Measurements from ENCODE around the gene PPP1R9B.

DNA sequence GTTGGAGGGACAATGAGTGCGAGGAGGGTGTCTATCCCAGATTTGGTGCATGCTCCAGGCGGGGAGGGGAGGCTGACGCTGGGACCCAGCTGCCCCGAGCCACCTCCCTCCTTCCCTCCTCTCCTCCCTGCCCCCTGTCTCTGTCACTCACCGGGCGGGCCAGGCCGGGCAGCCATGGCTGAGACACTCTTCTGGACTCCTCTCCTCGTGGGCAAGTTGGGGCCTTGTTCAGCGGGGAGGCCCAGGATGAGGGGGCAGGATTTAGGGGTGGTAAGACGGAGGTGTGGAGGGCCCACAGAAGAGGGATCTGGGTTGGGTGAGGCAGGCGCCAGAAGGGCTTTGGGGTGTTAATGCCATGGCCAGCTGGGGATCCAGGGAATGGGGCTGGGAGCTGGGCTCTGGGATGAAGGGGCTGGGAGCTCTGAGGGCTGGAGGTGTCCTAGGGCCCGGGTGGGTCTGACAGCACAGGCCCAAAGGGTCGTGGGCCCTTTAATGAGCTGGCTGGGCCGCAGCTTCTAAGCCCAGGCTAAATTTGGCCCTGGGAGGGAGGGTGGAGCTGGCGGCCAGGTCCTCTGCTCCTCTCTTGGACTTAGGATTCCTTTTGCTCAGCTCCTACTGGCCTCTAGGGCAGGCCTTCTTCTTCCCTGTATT, 15.5 kb upstream of the PPP1R9B start, which contains the start of gene SGCA:
- TF ChIP-seq, protein P1, sequence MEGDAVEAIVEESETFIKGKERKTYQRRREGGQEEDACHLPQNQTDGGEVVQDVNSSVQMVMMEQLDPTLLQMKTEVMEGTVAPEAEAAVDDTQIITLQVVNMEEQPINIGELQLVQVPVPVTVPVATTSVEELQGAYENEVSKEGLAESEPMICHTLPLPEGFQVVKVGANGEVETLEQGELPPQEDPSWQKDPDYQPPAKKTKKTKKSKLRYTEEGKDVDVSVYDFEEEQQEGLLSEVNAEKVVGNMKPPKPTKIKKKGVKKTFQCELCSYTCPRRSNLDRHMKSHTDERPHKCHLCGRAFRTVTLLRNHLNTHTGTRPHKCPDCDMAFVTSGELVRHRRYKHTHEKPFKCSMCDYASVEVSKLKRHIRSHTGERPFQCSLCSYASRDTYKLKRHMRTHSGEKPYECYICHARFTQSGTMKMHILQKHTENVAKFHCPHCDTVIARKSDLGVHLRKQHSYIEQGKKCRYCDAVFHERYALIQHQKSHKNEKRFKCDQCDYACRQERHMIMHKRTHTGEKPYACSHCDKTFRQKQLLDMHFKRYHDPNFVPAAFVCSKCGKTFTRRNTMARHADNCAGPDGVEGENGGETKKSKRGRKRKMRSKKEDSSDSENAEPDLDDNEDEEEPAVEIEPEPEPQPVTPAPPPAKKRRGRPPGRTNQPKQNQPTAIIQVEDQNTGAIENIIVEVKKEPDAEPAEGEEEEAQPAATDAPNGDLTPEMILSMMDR (conservative IDR thresholded peaks at IDR 0.05; ENCODE audit: low read depth, low read length), result no peak
- no peak for TF ChIP-seq EZH2 (IDR thresholded peaks at IDR 0.05; ENCODE audit: borderline replicate concordance, low read depth, low read length, poor library complexity, severe bottlenecking)
